ELR (cell line): ENCODE measurements around the gene S100A4.
"Not testable (repeated sequence)": the region's sequence is repeated elsewhere in the genome, so short reads cannot be mapped to it uniquely, and the experiment has no call there.

Experiments
- DNase-seq: peaks from one replicate; pipeline ENCODE4 v3.0.0-alpha.2; 2015; ENCODE audit warnings: low read depth

Gene S100A4

DNA sequence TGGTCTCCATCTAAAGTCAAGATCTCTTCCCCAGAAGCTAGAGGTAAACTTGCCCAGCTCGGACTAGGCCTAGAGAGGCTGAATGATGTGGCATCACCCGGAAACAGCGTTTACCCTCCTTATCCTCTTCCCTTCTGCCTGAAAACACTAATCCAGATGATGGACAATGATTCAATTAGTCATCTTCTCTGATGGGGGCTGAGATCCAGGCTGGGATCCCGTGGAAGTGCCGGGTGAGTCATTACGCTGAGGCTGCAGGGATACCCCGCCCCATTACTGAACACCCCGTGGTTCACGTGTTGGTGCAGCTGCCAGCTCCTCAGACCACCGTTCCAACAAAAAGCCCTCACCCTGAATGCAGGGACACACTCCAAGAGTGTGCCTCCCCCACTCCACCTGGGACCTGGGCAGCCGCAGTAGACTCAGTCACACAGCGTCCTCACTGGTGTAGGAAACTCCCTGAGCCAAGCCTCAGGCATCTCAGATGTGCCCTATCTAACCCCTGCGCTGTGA lies 11.9 kb downstream of the S100A4 start:
- peak; percentile 98 for DNase-seq

GRCh38 chr1:153532769-153533599 lies 12.6 kb downstream of the S100A4 start:
- DNase-seq: peak; percentile 92

DNA sequence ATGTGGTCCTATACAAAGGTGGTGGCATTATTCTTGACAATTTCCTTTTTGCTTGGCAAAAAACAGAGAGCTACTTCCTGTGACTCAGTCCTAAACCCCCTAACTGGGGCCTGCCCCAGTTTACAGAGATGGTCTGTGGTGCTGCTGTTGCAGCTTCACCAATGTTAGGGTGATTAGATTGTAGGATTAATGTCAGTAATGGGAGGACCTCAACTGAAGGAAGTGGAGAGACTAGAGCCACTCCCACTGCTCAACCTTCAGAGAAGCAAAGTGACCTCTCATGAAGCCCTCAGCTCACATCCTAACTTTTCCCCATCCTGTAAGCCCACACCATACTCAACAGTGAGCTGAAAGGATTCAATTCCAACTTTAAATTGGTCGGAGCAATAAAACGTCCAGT lies 13.4 kb downstream of the S100A4 start:
- peak; percentile 38 for DNase-seq

DNA sequence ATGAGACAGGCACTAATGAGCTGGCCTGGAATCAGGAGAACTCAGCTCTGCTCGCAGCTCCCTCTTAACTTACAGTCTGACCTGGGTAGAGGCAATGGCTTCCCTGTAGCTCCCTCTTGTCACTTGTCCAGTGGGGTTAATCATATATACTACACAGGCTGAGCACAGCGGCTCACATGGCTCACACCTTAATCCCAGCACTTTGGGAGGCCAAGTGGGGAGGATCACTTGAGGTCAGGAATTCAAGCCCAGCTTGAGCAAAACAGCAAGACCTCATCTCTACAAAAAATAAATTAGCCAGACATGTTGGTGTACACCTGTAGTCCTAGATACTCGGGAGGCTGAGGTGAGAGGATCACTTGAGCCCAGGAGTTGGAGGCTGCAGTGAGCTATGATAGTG lies 14.0 kb downstream of the S100A4 start:
- DNase-seq: no peak

- DNase-seq: no peak
Measured at GRCh38 chr1:153527683-153528040, 17.9 kb downstream of the S100A4 start.

GRCh38 chr1:153527023-153527682 lies 18.5 kb downstream of the S100A4 start:
- peak; percentile 59 for DNase-seq

GRCh38 chr1:153526132-153526543 lies 19.5 kb downstream of the S100A4 start:
- no peak for DNase-seq

- DNase-seq: no peak
Measured at GRCh38 chr1:153525088-153525728, 20.4 kb downstream of the S100A4 start.

DNA sequence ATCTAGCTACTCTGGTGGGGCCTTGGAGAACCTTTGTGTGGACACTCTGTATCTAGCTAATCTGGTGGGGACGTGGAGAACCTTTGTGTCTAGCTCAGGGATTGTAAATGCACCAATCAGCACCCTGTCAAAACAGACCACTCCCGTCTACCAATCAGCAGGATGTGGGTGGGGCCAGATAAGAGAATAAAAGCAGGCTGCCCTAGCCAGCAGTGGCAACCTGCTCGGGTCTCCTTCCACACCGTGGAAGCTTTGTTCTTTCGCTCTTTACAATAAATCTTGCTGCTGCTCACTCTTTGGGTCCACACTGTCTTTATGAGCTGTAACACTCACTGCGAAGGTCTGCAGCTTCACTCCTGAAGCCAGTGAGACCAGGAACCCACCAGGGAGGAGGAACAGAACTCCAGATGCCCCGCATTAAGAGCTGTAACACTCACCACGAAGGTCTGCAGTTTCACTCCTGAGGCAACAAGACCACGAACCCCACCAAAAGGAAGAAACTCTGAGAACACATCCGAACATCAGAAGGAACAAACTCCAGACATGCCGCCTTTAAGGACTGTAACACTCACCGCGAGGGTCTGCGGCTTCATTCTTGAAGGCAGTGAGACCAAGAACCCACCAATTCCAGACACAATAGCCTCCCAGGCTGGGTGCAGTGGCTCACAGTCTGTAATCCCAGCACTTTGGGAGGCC lies 23.1 kb downstream of the S100A4 start:
- DNase-seq: not testable (repeated sequence)

DNA sequence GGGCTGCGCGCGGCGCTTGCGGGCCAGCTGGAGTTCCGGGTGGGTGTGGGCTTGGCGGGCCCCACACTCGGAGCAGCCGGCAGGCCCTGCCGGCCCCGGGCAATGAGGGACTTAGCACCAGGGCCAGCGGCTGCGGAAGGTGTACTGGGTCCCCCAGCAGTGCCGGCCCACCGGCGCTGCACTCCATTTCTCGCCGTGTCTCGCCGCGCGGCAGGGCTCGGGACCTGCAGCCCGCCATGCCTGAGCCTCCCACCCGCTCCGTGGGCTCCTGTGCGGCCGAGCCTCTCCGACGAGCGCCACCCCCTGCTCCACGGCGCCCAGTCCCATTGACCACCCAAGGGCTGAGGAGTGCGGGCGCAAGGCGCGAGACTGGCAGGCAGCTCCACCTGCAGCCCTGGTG lies 23.8 kb downstream of the S100A4 start:
- not testable (repeated sequence) for DNase-seq

DNA sequence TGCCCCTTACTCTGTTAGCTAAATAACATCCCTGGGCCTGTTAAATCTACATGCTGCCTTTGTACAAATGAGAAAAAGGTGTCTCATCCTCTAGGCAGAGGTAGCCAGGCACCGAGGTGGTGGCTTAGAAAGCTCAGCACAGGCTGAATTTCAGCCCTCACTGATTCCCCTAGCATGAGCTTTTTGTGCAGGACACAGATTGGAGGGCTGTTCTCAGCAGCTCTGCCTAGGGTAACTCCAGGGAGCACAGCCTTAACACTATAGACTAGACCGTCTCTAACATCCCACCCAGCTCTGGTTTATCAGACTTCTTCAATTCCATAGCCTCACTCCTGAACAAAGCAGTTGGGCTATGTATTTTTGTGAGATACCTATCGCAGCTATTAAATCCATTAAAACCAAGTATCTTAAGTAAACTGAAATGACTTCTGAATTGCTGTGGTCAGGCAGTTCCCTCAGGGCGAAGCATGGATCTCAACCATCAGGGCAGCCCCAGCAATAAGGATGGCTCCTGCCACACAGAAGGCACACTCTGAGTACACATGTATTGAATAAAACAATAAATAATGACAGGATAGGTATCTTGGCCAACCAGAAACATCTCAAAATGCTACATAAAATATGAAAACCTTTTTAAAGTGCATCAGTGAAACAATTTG lies 24.7 kb downstream of the S100A4 start:
- DNase-seq: no peak

DNA sequence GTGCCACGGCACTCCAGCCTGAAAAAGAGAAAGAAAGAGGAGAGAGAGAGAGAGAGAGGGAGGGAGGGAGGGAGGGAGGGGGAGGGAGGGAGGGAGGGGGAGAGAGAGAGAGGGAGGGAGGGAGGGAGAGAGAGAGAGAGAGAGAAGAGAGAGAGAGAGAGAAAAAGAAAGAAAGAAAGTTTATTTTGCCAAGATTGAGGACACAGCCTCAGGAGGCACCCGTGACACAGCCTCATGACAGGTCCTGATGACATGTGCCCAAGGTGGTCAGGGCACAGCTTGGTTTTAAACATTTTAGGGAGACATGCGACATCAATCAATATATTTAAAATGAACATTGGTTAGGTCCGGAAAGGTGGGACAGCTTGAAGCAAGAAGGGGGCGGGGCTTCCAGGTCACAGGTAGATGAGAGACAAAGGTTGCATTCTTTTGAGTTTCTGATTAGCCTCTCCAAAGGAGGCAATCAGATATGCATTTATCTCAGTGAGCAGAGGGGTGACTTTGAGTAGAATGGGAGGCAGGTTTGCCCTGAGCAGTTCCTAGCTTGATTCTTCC lies 25.4 kb downstream of the S100A4 start:
- DNase-seq: not testable (repeated sequence)

DNA sequence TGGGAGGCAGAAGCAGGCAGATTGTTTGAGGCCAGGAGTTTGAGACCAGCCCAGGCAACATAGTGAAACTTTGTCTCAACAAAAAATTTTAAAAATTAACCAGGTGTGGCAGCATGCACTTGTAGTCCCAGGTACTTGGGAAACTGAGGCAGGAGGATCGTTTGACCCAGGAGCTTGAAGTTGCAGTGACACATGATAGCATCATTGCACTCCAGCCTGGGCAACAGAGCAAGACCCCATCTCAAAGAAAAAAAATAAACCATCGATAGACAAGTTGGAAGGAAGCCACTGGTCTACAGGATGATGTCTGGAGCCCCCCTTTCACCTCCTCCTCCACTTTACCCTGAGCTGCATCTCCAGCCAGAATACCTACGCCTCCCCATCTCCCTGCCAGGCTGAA lies 26.4 kb downstream of the S100A4 start:
- DNase-seq: no peak

DNA sequence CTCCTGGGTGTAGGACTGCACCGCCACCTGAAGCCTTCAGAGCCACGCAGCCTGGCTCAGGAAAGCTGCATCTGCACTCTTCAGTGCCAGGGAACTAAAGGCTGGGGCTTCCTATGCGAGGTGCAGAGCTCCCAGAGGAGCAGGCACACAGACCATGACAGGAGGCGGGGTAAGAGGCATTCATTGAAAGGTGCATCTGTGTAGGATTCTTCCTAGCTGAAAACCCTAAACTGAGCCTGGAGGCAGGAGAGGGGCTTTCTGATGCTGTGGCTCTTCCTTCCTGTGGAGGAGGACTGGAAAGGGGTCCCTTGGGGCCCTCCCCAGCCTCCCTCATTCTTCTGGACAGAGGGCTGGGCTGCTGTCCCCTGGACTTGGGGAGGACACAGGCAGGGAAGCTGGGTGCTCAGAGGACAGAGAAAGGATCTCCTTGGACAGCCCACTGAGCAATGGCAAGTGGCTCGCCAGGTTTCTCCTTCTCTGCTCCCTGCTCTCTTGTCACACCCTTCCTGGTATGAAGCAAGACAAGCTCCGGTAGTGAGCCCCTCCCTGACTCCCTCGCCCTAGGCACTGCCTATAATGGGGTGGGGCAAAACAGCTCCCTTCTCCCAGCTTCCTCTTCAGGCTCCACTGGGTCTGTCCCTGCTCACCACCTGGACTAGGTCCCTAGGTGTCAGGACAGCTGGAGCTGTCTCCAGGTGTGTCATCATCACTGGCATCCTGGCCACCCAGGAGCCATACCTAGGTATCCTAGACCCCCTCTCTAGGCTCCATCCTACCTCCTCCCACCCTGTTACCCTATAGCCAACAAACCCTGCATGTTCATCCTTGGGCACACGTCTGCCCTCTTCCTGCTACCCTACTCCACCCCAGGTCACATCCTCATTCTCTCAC lies 29.9 kb downstream of the S100A4 start:
- peak; percentile 24 for DNase-seq

DNA sequence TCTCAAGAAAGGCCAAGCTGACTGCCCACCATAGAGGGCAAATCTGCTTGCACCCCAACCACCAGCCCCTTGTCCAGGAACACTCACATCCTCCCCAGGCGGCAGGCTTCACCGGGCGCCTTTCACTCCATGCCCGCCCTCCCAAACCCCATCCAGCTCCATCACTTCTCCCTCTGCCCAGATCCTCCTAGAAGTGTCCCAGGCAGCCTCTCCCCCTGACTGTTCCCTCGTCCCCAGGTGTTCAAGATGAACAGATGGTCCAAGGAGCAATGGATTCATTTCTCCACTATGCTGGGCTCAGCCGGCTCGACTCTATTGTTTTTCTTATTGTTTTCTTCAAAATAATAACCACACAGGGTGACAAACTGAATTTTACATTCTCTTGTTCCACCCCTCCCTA lies 31.9 kb downstream of the S100A4 start:
- no peak for DNase-seq

GRCh38 chr1:153513023-153513422 lies 32.6 kb downstream of the S100A4 start:
- DNase-seq: no peak

- peak; percentile 86 for DNase-seq
Measured at GRCh38 chr1:153510984-153511410, 34.6 kb downstream of the S100A4 start.

GRCh38 chr1:153509729-153510354 lies 35.8 kb downstream of the S100A4 start:
- DNase-seq: peak; percentile 68

- DNase-seq: peak; percentile 35
Measured at GRCh38 chr1:153509036-153509435, 36.6 kb downstream of the S100A4 start.
